ENCODE results near the gene PLCG2. TPM values are rescaled to one million over a fixed set of nuclear protein-coding genes. Genes with fewer than 3 reads are reported as not detected.

PLCG2 gene
- polyA plus RNA-seq, 1 donor from 2014 or later = not detected

GRCh38 chr16:81797443-81797842 is 18.4 kb downstream of the PLCG2 start:
- H3K36me3 ChIP-seq (ENCODE audit: insufficient read depth, low read length) = no peaks in the 10 kb centered on the region
- H3K27me3 ChIP-seq (ENCODE audit: insufficient read depth, low read depth, low read length) = no peaks in the 10 kb centered on the region
- H3K4me2 ChIP-seq (ENCODE audit: low read length) = no peak overlapping the region
- no peaks in the 10 kb centered on the region for H3K79me2 ChIP-seq (replicated peaks; ENCODE audit: insufficient read depth, low read length)
- H3K27ac ChIP-seq (ENCODE audit: low read length) = no peak overlapping the region
- no peaks in the 10 kb centered on the region for H3K9me3 ChIP-seq (ENCODE audit: low read length)
- no peak overlapping the region for H3K4me3 ChIP-seq (ENCODE audit: low read length)
- no peak overlapping the region for H2AFZ ChIP-seq (ENCODE audit: low read depth, low read length)
- no peaks in the 10 kb centered on the region for H3F3A ChIP-seq (ENCODE audit: insufficient read depth, low read length, poor library complexity, severe bottlenecking)
- H3K9me2 ChIP-seq (ENCODE audit: insufficient read depth, low read length) = no peaks in the 10 kb centered on the region
- H4K20me1 ChIP-seq (ENCODE audit: insufficient read depth) = no peaks in the 10 kb centered on the region
- no peak overlapping the region for H3K9ac ChIP-seq (ENCODE audit: low read length)
- TF ChIP-seq RAD21 (conservative IDR thresholded peaks at IDR 0.05) (no peak), CTCF (IDR thresholded peaks at IDR 0.05; ENCODE audit: poor library complexity, severe bottlenecking) (no peak)

- Histone ChIP-seq H3K79me2 (replicated peaks; ENCODE audit: insufficient read depth, low read length) (no peaks in the 10 kb centered on the region), H3K4me2 (ENCODE audit: low read length) (no peak overlapping the region), H3F3A (ENCODE audit: insufficient read depth, low read length, poor library complexity, severe bottlenecking) (no peaks in the 10 kb centered on the region), H3K9ac (ENCODE audit: low read length) (no peak overlapping the region), H3K27me3 (ENCODE audit: insufficient read depth, low read depth, low read length) (no peaks in the 10 kb centered on the region), H4K20me1 (ENCODE audit: insufficient read depth) (no peaks in the 10 kb centered on the region), H2AFZ (ENCODE audit: low read depth, low read length) (no peak overlapping the region), H3K9me3 (ENCODE audit: low read length) (no peaks in the 10 kb centered on the region), H3K27ac (ENCODE audit: low read length) (no peak overlapping the region), H3K9me2 (ENCODE audit: insufficient read depth, low read length) (no peaks in the 10 kb centered on the region), H3K36me3 (ENCODE audit: insufficient read depth, low read length) (no peaks in the 10 kb centered on the region), H3K4me3 (ENCODE audit: low read length) (no peak overlapping the region)
- TF ChIP-seq MXI1 (conservative IDR thresholded peaks at IDR 0.05; ENCODE audit: poor library complexity, severe bottlenecking) (no peak), RAD21 (conservative IDR thresholded peaks at IDR 0.05) (no peak), POLR2AphosphoS5 (IDR thresholded peaks at IDR 0.05) (no peak), EZH2 (IDR thresholded peaks at IDR 0.05; ENCODE audit: borderline replicate concordance, insufficient read depth, low read length, poor library complexity, severe bottlenecking) (no peak), REST (IDR thresholded peaks at IDR 0.05; ENCODE audit: borderline replicate concordance) (no peak), TAF1 (IDR thresholded peaks at IDR 0.05; ENCODE audit: low read depth) (no peak), EP300 (conservative IDR thresholded peaks at IDR 0.05; ENCODE audit: poor library complexity, severe bottlenecking) (no peak), SMC3 (conservative IDR thresholded peaks at IDR 0.05; ENCODE audit: poor library complexity) (no peak), CTCF (IDR thresholded peaks at IDR 0.05; ENCODE audit: poor library complexity, severe bottlenecking) (no peak)
Observed at GRCh38 chr16:81798311-81799137, 19.4 kb downstream of the PLCG2 start.
